ENCODE data around the gene SDR42E2.
"Not testable (repeated sequence)": the region's sequence is repeated elsewhere in the genome, so short reads cannot be mapped to it uniquely, and the experiment has no call there.

Gene SDR42E2

GRCh38 chr16:22192261-22193062 lies 30.2 kb downstream of the SDR42E2 start:
- DNase-seq = peak; percentile 35

- DNase-seq = no peak
Observed at GRCh38 chr16:22193063-22193411, 30.7 kb downstream of the SDR42E2 start.

DNA sequence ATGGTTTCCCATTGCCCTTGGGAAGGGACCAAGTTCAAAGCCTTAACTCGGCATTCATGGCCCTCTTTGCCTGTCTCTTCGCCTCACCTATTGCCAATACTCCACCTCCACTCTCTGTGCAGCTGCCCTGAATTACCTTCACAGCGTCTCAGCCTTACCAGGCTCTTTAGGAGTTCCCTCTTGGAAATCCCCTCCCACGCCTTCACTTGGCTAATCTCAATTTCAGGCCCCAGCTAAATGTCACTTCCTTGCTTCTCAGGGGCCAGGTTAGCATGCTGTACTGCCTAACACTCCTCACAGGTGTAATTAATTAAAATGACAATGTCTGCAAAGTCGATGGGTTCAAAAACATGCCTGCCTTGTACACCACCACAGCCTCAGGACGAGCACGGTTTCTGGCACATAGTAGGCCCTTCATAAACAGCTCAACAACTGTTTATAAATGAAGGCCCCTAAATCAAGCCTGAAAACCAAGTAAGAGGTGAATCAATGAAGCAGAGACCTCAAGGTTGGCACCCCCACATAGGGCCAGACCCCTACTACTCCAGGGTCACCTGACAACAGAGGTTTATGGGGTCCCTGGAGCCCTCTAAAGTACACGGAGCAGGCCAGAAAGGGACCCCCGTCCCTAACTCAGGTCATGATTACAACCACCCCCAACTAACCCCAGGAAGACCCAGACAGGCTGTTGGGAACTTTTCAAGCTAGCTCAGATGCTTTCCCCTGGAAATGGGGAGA lies 32.6 kb downstream of the SDR42E2 start:
- DNase-seq = no peak

DNA sequence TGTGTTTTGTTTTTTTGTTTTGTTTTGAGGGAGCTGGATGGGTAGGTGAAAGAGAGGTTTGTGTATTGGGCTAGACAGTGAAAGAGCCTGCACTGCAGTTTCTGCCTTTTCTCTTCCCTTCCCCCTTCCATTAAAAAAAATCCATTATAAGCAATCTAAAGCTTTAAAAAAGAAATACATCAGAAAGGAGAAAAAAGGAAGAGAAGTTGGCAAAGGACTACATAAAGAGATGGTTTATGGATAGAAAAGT lies 33.1 kb downstream of the SDR42E2 start:
- DNase-seq = no peak

- DNase-seq = peak; percentile 85
Observed at GRCh38 chr16:22195695-22196558, 33.6 kb downstream of the SDR42E2 start.

- not testable (repeated sequence) for DNase-seq
Observed at GRCh38 chr16:22196559-22197168, 34.4 kb downstream of the SDR42E2 start.

- DNase-seq = no peak
Observed at GRCh38 chr16:22198547-22199293, 36.4 kb downstream of the SDR42E2 start.

DNA sequence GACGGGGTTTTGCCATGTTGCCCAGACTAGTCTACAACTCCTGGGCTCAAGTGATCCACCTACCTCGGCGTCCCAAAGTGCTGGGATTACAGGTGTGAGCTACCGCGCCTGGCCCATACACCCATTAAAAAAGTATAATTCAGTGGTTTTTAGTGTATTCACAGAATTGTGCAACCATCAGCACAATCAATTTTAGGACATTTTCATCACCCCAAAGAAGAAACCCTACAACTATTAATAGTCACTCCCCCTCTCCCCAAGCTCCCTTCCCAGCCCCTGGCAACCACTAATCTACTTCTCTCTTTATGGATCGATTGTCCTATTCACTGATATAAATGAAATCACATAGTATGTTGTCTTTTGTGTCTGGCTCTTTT lies 39.9 kb downstream of the SDR42E2 start:
- no peak for DNase-seq

GRCh38 chr16:22203091-22203490 lies 40.8 kb downstream of the SDR42E2 start:
- no peak for DNase-seq

GRCh38 chr16:22204091-22204655 lies 41.9 kb downstream of the SDR42E2 start:
- no peak for DNase-seq

- DNase-seq = no peak
Observed at GRCh38 chr16:22205577-22206012, 43.3 kb downstream of the SDR42E2 start.

GRCh38 chr16:22206013-22206841 lies 43.9 kb downstream of the SDR42E2 start, which contains the start of gene EEF2K:
Gene EEF2K, plus strand, starts transcription at chr16:22206278. Its CDS starts 19,452 bp downstream, at chr16:22225730.
- peak; percentile 93 for DNase-seq

DNA sequence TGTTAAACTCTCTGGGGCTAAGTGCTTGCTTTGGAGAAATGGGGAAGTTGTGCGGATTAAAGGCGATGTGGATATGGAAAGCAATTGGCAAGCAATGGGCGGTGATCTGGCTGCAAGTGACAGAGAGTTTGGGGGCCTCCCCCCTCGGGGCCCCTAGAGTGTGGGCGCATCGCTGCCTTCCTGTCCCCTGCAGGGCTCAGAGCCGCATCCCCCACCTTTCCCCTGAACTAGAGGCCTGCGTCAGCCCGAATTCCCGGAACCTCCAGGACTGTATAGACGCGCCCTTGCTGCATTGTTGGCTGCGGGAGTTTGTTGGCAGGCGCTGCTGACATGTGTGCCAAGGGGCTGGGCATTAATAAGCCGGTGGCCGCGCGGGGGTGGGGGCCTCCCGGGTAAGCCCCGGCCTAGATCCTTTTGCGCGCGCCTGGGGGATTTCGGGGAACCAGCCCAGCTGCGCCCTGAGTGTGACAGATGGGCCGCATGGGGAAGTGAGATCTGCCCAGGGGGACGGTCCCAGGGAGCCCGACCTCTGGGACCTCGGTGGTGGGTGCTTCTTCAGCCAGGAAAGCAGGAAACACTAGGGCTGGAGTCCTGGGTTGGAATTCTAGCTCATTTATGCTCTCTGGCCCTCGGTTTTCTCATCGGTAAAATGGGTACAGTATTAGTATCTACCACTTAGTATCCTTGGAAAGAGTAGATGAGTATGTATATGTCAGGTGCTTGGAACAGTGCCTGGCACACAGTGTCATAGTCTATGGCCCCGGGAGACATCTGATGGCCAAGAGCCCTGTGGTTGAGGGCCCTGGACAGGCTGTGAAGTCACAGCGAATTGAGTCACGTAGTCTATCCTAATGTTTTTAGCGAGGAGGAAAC lies 44.8 kb downstream of the SDR42E2 start:
- DNase-seq = peak; percentile 15

DNA sequence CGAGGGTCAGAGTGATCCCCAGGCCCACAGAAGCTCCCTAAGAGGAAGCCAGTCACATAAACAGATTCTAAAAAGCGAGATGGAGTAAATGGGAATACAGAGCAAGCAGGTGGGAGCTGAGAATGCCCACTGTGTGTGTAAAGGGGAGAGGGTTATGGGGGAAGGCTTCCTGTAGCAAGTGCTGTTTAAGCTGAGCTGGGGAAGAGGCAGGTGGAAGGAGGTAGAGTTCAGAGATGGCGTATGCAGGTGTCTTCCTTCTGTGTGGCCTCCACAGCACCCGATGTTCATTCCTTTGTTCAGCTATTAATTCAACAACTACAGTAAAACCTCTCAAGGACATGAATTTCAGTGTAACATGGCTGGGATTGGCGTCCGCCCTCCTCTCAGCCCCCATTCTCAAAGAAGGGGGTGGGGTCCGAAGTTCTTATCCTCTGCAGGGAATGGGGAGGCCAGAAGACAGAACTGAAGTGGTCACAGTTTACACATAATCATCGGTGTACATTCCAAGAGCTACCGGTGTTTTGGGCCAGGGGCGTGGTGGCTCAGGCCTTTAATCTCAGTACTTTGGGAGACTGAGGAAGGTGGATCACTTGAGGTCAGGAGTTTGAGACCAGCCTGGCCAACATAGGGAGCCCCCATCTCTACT lies 45.5 kb downstream of the SDR42E2 start:
- DNase-seq = no peak

DNA sequence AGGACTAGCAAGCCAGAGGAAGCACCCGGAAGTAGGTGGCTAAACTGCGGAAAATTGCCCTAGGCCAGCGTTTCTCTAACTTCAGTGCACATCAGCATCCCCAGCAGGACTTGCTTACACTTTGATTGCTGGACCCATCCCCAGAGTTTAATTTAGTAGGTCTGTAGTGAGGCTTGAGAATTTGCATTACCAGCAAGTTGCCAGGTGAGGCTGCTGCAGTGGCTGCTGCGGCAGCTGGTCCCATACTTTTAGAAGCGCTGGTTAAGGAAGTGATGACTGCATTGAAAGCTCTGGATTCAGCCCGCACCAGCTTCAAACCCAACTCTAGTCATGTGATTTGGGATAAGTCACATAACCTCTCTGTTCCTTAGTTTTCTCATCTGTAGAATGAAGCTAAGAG lies 48.0 kb downstream of the SDR42E2 start:
- no peak for DNase-seq

GRCh38 chr16:22210854-22211253 lies 48.5 kb downstream of the SDR42E2 start:
- no peak for DNase-seq

DNA sequence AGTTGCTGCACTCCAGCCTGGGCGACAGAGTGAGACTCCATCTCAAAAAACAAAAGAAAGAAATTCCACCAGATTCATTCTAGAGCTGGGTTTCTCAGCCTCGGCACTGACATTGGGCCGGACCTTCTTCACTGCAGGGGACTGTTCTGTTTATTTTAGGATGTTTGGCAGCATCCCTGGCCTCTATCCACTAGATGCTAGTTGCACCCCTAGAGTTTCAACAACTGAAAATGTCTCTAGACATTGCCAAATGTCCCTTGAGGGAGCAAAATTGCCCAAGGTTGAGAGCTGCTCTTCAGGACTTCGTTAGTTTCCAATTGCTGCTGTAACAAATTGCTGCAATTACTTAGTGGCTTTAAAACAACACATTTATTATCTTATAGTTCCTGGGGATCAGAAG lies 50.9 kb downstream of the SDR42E2 start:
- no peak for DNase-seq

GRCh38 chr16:22213801-22214200 lies 51.5 kb downstream of the SDR42E2 start:
- no peak for DNase-seq

GRCh38 chr16:22214402-22214801 lies 52.1 kb downstream of the SDR42E2 start:
- no peak for DNase-seq

DNA sequence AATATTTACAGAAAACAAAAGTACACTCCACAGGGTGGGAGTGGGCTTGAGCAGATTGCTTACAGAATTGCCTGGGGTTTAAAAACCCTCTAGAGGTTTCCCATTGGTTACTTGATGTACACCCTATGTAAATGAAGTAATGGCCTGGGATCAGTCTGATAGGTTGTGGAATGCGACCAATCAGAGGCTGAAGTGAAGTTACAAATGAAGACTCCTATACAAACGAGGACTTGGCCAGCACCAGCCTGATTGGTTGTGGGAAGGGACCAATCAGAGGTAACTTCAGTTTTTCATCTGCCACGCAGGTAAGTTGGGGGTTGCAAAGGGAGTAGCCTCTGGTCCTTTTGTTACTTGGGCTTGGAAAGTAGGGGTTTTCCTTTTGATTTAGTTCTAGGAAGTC lies 52.6 kb downstream of the SDR42E2 start:
- no peak for DNase-seq

All from DMS153 (cell line).